ENCODE measurements around the gene HTATSF1.

Gene HTATSF1

DNA sequence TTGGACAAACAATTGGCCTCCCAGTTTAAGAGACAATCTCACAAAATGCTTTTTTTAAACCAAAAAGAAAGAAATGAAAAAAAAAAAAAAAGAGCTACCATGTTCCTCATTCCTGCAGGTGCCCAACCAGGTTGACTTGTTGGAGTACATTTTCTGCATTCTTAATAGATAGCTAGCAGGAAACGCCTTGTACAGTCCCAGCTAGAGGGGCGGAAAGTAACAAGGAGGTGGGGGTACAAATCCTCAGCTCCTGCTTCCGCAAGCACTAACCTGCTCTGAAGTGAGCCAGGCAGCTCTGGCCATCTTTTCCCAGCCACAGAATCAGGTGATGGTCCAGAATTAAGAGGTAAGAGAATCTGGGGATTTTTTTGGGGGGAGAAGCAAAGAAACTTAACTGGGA, 34.6 kb downstream of the HTATSF1 start, which contains the start of gene VGLL1:
Gene VGLL1, plus strand, starts transcription at position 265 of the 400 bp plus-strand sequence. CDS start 3,806 bp downstream, outside the sequence.
- TF ChIP-seq FOXM1 (IDR thresholded peaks at IDR 0.05; ENCODE audit: borderline replicate concordance, low read depth) (no peak), TEAD4 (IDR thresholded peaks at IDR 0.05) (0 out of 2 replicates have a peak, but pooled peaks have one; percentile 14)

- TF ChIP-seq TAF1 (IDR thresholded peaks at IDR 0.05; ENCODE audit: low read depth) (no peak), CREB1 (IDR thresholded peaks at IDR 0.05; ENCODE audit: low read depth) (no peak), TCF12 (IDR thresholded peaks at IDR 0.05; ENCODE audit: low read depth) (no peak), RAD21 (IDR thresholded peaks at IDR 0.05; ENCODE audit: low read depth) (no peak), CEBPB (IDR thresholded peaks at IDR 0.05) (no peak), EGR1 (IDR thresholded peaks at IDR 0.05) (no peak), YY1 (IDR thresholded peaks at IDR 0.05; ENCODE audit: low read depth) (no peak), ZBTB7A (IDR thresholded peaks at IDR 0.05; ENCODE audit: low read depth) (no peak), NFIC (IDR thresholded peaks at IDR 0.05) (no peak), FOXM1 (IDR thresholded peaks at IDR 0.05; ENCODE audit: borderline replicate concordance, low read depth) (no peak), TEAD4 (IDR thresholded peaks at IDR 0.05) (no peak)
- TF ChIP-seq, protein P1, sequence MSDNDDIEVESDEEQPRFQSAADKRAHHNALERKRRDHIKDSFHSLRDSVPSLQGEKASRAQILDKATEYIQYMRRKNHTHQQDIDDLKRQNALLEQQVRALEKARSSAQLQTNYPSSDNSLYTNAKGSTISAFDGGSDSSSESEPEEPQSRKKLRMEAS (IDR thresholded peaks at IDR 0.05), result no peak
- TF ChIP-seq, protein P2, sequence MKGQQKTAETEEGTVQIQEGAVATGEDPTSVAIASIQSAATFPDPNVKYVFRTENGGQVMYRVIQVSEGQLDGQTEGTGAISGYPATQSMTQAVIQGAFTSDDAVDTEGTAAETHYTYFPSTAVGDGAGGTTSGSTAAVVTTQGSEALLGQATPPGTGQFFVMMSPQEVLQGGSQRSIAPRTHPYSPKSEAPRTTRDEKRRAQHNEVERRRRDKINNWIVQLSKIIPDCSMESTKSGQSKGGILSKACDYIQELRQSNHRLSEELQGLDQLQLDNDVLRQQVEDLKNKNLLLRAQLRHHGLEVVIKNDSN (IDR thresholded peaks at IDR 0.05), result no peak
Observed at GRCh38 chrX:136534131-136534530, 36.7 kb downstream of the HTATSF1 start.

DNA sequence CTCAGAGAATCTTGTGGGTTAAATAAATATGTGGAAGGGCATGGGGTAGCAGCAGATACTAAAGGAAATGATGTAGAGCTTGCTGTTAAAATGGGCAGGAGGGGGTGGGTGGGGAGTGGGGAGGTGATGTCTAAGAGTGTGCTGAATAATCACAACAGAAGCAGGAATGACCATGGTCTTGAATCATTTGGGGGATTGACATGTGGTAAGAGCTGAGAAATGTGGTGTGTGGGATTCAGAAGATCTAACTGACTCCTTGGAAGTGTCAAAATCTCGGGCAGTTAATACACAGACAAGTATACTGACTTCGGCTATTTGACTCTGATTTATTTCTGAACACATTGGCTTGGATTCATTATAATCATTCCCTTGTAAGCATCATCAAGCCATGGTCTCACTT, 41.4 kb downstream of the HTATSF1 start:
- TF ChIP-seq FOXM1 (IDR thresholded peaks at IDR 0.05; ENCODE audit: borderline replicate concordance, low read depth) (no peak), ZBTB7A (IDR thresholded peaks at IDR 0.05; ENCODE audit: low read depth) (no peak), NFIC (IDR thresholded peaks at IDR 0.05) (no peak), RAD21 (IDR thresholded peaks at IDR 0.05; ENCODE audit: low read depth) (no peak), EP300 (IDR thresholded peaks at IDR 0.05; ENCODE audit: borderline replicate concordance) (no peak)
- TF ChIP-seq, protein P3, sequence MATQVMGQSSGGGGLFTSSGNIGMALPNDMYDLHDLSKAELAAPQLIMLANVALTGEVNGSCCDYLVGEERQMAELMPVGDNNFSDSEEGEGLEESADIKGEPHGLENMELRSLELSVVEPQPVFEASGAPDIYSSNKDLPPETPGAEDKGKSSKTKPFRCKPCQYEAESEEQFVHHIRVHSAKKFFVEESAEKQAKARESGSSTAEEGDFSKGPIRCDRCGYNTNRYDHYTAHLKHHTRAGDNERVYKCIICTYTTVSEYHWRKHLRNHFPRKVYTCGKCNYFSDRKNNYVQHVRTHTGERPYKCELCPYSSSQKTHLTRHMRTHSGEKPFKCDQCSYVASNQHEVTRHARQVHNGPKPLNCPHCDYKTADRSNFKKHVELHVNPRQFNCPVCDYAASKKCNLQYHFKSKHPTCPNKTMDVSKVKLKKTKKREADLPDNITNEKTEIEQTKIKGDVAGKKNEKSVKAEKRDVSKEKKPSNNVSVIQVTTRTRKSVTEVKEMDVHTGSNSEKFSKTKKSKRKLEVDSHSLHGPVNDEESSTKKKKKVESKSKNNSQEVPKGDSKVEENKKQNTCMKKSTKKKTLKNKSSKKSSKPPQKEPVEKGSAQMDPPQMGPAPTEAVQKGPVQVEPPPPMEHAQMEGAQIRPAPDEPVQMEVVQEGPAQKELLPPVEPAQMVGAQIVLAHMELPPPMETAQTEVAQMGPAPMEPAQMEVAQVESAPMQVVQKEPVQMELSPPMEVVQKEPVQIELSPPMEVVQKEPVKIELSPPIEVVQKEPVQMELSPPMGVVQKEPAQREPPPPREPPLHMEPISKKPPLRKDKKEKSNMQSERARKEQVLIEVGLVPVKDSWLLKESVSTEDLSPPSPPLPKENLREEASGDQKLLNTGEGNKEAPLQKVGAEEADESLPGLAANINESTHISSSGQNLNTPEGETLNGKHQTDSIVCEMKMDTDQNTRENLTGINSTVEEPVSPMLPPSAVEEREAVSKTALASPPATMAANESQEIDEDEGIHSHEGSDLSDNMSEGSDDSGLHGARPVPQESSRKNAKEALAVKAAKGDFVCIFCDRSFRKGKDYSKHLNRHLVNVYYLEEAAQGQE (IDR thresholded peaks at IDR 0.05; ENCODE audit: low read depth), result no peak

- no peak for TF ChIP-seq TEAD4 (IDR thresholded peaks at IDR 0.05)
- TF ChIP-seq, protein P3 (IDR thresholded peaks at IDR 0.05; ENCODE audit: low read depth), result no peak
- TF ChIP-seq NFIC (IDR thresholded peaks at IDR 0.05), result no peak
- TF ChIP-seq, protein P2 (IDR thresholded peaks at IDR 0.05), result no peak
- TF ChIP-seq RAD21 (IDR thresholded peaks at IDR 0.05; ENCODE audit: low read depth), result no peak
- no peak for TF ChIP-seq ZBTB7A (IDR thresholded peaks at IDR 0.05; ENCODE audit: low read depth)
- TF ChIP-seq EP300 (IDR thresholded peaks at IDR 0.05; ENCODE audit: borderline replicate concordance), result no peak
- TF ChIP-seq TCF12 (IDR thresholded peaks at IDR 0.05; ENCODE audit: low read depth), result no peak
- TF ChIP-seq TAF1 (IDR thresholded peaks at IDR 0.05; ENCODE audit: low read depth), result no peak
- TF ChIP-seq EGR1 (IDR thresholded peaks at IDR 0.05), result no peak
Observed at GRCh38 chrX:136540226-136540625, 42.8 kb downstream of the HTATSF1 start.

DNA sequence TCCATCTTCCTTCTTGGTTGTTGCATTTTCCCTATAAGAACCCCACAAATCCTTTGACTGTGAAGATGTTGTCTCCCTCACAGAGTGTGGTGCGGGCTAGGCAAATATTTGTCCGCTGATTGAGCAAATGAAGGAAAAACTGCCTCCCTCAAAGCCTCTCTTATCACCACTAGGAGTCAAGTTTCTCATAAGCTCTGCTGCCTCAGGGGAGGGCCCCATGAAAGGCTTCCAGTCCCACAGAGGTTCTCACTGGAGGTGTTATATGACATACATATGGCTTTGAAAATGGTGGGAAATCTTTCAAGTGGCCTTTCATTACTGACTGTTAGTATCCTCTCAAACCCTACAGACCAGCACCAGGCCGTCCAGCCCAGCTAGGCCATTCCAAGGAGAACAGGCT, 43.9 kb downstream of the HTATSF1 start:
- TF ChIP-seq CREB1 (IDR thresholded peaks at IDR 0.05; ENCODE audit: low read depth), result no peak
- TF ChIP-seq YY1 (IDR thresholded peaks at IDR 0.05; ENCODE audit: low read depth), result no peak
- TF ChIP-seq, protein P2 (IDR thresholded peaks at IDR 0.05), result no peak
- TF ChIP-seq, protein P3 (IDR thresholded peaks at IDR 0.05; ENCODE audit: low read depth), result no peak
- no peak for TF ChIP-seq ZBTB7A (IDR thresholded peaks at IDR 0.05; ENCODE audit: low read depth)
- no peak for TF ChIP-seq TAF1 (IDR thresholded peaks at IDR 0.05; ENCODE audit: low read depth)
- no peak for TF ChIP-seq FOXM1 (IDR thresholded peaks at IDR 0.05; ENCODE audit: borderline replicate concordance, low read depth)

Data from Ishikawa (cell line).